GM19043 (cell line): ENCODE measurements around the gene BTN2A1.
A peak's percentile ranks its signal among the peaks of the same experiment; 100 is the strongest.
"Not testable (repeated sequence)": the region's sequence is repeated elsewhere in the genome, so short reads cannot be mapped to it uniquely, and the experiment has no call there.

Experiments used
- ATAC-seq: cut with Tn5 transposase; IDR thresholded peaks from one replicate; pipeline ENCODE4 v1.9.1; 2021; ENCODE audit warnings: low read depth; ENCODE audit not compliant: unreplicated experiment

Gene BTN2A1

GRCh38 chr6:26431258-26432172 lies 26.2 kb upstream of the BTN2A1 start:
- ATAC-seq: no peak

- ATAC-seq: no peak
Observed at GRCh38 chr6:26432627-26433201, 25.0 kb upstream of the BTN2A1 start.

GRCh38 chr6:26433680-26434079 lies 24.1 kb upstream of the BTN2A1 start:
- not testable (repeated sequence) for ATAC-seq

- ATAC-seq: no peak
Observed at GRCh38 chr6:26436018-26436417, 21.7 kb upstream of the BTN2A1 start.

- no peak for ATAC-seq
Observed at GRCh38 chr6:26437550-26437949, 20.2 kb upstream of the BTN2A1 start.

- no peak for ATAC-seq
Observed at GRCh38 chr6:26438000-26438399, 19.8 kb upstream of the BTN2A1 start.

- no peak for ATAC-seq
Observed at GRCh38 chr6:26439151-26440125, 18.3 kb upstream of the BTN2A1 start.

- ATAC-seq: no peak
Observed at GRCh38 chr6:26440977-26441358, 16.8 kb upstream of the BTN2A1 start.

- no peak for ATAC-seq
Observed at GRCh38 chr6:26441977-26442376, 15.8 kb upstream of the BTN2A1 start.

- ATAC-seq: peak; percentile 88
Observed at GRCh38 chr6:26445934-26446667, 11.7 kb upstream of the BTN2A1 start.

- ATAC-seq: no peak
Observed at GRCh38 chr6:26447257-26447656, 10.5 kb upstream of the BTN2A1 start.

GRCh38 chr6:26450240-26450639 lies 7.5 kb upstream of the BTN2A1 start:
- no peak for ATAC-seq

GRCh38 chr6:26452631-26453235 lies 5.0 kb upstream of the BTN2A1 start:
- ATAC-seq: no peak

- ATAC-seq: no peak
Observed at GRCh38 chr6:26454631-26455030, 3.1 kb upstream of the BTN2A1 start.

- no peak for ATAC-seq
Observed at GRCh38 chr6:26455357-26455970, 2.3 kb upstream of the BTN2A1 start.

GRCh38 chr6:26457264-26457805 lies 420 bp upstream of the BTN2A1 start:
- peak; percentile 22 for ATAC-seq

GRCh38 chr6:26459023-26459810 lies 1.5 kb downstream of the BTN2A1 start:
- no peak for ATAC-seq

- ATAC-seq: not testable (repeated sequence)
Observed at GRCh38 chr6:26461353-26461752, 3.6 kb downstream of the BTN2A1 start.
